ENCODE data around the gene PHF19.

Gene PHF19

GRCh38 chr9:120837921-120838320, 39.1 kb downstream of the PHF19 start:
- H3K4me3 ChIP-seq (ENCODE audit: low read length), result no peak overlapping the region
- H3K4me2 ChIP-seq (ENCODE audit: low read length), result no peak overlapping the region
- H4K20me1 ChIP-seq (ENCODE audit: control insufficient read depth, insufficient read depth, low read depth, low read length), result no peaks in the 10 kb centered on the region
- no peak for TF ChIP-seq CTCF (IDR thresholded peaks at IDR 0.05; ENCODE audit: low read depth, low read length, poor library complexity, severe bottlenecking)
- no peak for TF ChIP-seq EZH2phosphoT487 (IDR thresholded peaks at IDR 0.05; ENCODE audit: borderline replicate concordance, low read length)
- H3K9me2 ChIP-seq (replicated peaks; ENCODE audit: control insufficient read depth, low read length), result no peaks in the 10 kb centered on the region
- no peaks in the 10 kb centered on the region for H3K27me3 ChIP-seq (ENCODE audit: control insufficient read depth, low read length)
- peaks cover 40% of the 10 kb centered on the region for H3K36me3 ChIP-seq (ENCODE audit: control insufficient read depth, low read length)
- H3K27ac ChIP-seq (ENCODE audit: low read depth, low read length), result no peak overlapping the region
- H3K4me1 ChIP-seq (ENCODE audit: control insufficient read depth, low read length), result peaks cover 14% of the 10 kb centered on the region
- H3F3A ChIP-seq (ENCODE audit: control insufficient read depth, insufficient read depth), result no peaks in the 10 kb centered on the region
- H3K9me3 ChIP-seq (ENCODE audit: control insufficient read depth, insufficient read depth, low read length), result no peaks in the 10 kb centered on the region
- peaks cover 58% of the 10 kb centered on the region for H3K79me2 ChIP-seq (ENCODE audit: control insufficient read depth, low read length)

GRCh38 chr9:120833325-120833724, 43.7 kb downstream of the PHF19 start:
- TF ChIP-seq EZH2phosphoT487 (IDR thresholded peaks at IDR 0.05; ENCODE audit: borderline replicate concordance, low read length), result no peak
- no peak for TF ChIP-seq CTCF (IDR thresholded peaks at IDR 0.05; ENCODE audit: low read depth, low read length, poor library complexity, severe bottlenecking)
- Histone ChIP-seq H3K9me2 (replicated peaks; ENCODE audit: control insufficient read depth, low read length) (no peaks in the 10 kb centered on the region), H3K79me2 (ENCODE audit: control insufficient read depth, low read length) (peaks cover 24% of the 10 kb centered on the region), H3K4me2 (ENCODE audit: low read length) (no peak overlapping the region), H3K27me3 (ENCODE audit: control insufficient read depth, low read length) (no peaks in the 10 kb centered on the region), H3K9me3 (ENCODE audit: control insufficient read depth, insufficient read depth, low read length) (no peaks in the 10 kb centered on the region), H3K4me3 (ENCODE audit: low read length) (no peak overlapping the region), H3K36me3 (ENCODE audit: control insufficient read depth, low read length) (peaks cover 58% of the 10 kb centered on the region), H3K4me1 (ENCODE audit: control insufficient read depth, low read length) (no peaks in the 10 kb centered on the region), H3F3A (ENCODE audit: control insufficient read depth, insufficient read depth) (no peaks in the 10 kb centered on the region), H4K20me1 (ENCODE audit: control insufficient read depth, insufficient read depth, low read depth, low read length) (no peaks in the 10 kb centered on the region), H3K27ac (ENCODE audit: low read depth, low read length) (no peak overlapping the region)

DNA sequence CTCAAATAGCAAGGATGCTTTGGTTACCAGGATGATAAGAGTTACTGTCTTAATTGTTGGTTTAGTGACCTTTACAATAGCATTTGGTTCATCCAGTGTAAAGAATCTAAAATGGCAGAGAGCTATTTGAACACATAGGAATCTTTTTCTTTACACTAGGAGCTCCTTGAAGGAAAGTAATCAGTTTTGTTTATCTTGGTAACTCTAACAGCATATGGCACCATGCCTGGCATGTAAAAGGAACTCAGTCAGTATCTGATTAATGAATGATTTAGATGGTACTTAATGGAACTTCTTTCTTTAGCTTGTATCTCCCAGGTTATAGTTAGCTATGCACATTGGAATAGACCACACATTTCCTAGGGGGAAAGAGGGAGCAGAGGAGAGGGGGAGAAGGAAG, 44.2 kb downstream of the PHF19 start:
- no peaks in the 10 kb centered on the region for H4K20me1 ChIP-seq (ENCODE audit: control insufficient read depth, insufficient read depth, low read depth, low read length)
- peaks cover 19% of the 10 kb centered on the region for H3K79me2 ChIP-seq (ENCODE audit: control insufficient read depth, low read length)
- no peak overlapping the region for H3K4me3 ChIP-seq (ENCODE audit: low read length)
- TF ChIP-seq EZH2phosphoT487 (IDR thresholded peaks at IDR 0.05; ENCODE audit: borderline replicate concordance, low read length) (no peak), CTCF (IDR thresholded peaks at IDR 0.05; ENCODE audit: low read depth, low read length, poor library complexity, severe bottlenecking) (no peak)
- no peak overlapping the region for H3K4me2 ChIP-seq (ENCODE audit: low read length)
- H3K4me1 ChIP-seq (ENCODE audit: control insufficient read depth, low read length), result no peaks in the 10 kb centered on the region
- no peaks in the 10 kb centered on the region for H3K9me3 ChIP-seq (ENCODE audit: control insufficient read depth, insufficient read depth, low read length)
- peaks cover 53% of the 10 kb centered on the region for H3K36me3 ChIP-seq (ENCODE audit: control insufficient read depth, low read length)
- H3F3A ChIP-seq (ENCODE audit: control insufficient read depth, insufficient read depth), result no peaks in the 10 kb centered on the region
- H3K27ac ChIP-seq (ENCODE audit: low read depth, low read length), result no peak overlapping the region
- H3K27me3 ChIP-seq (ENCODE audit: control insufficient read depth, low read length), result no peaks in the 10 kb centered on the region
- no peaks in the 10 kb centered on the region for H3K9me2 ChIP-seq (replicated peaks; ENCODE audit: control insufficient read depth, low read length)

DNA sequence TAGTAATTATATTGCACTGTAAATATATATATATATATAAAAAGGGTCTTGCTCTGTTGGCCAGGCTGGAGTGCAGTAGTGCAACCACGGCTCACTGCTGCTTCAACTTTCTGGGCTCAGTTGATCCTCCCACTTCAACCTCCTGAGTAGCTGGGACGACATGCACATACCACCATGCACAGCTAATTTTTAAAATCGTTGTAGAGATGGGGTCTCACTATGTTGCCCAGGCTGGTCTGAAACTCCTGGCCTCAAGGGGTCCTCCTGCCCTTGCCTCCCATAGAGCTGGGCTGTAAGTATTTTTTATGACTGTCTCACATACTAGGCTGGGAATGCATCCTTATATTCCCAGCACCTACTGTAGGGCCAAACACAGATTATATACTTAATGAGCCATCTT, 46.1 kb downstream of the PHF19 start:
- no peaks in the 10 kb centered on the region for H3F3A ChIP-seq (ENCODE audit: control insufficient read depth, insufficient read depth)
- no peak for TF ChIP-seq CTCF (IDR thresholded peaks at IDR 0.05; ENCODE audit: low read depth, low read length, poor library complexity, severe bottlenecking)
- no peaks in the 10 kb centered on the region for H4K20me1 ChIP-seq (ENCODE audit: control insufficient read depth, insufficient read depth, low read depth, low read length)
- no peaks in the 10 kb centered on the region for H3K9me2 ChIP-seq (replicated peaks; ENCODE audit: control insufficient read depth, low read length)
- no peaks in the 10 kb centered on the region for H3K27me3 ChIP-seq (ENCODE audit: control insufficient read depth, low read length)
- no peak overlapping the region for H3K4me2 ChIP-seq (ENCODE audit: low read length)
- H3K9me3 ChIP-seq (ENCODE audit: control insufficient read depth, insufficient read depth, low read length), result no peaks in the 10 kb centered on the region
- H3K79me2 ChIP-seq (ENCODE audit: control insufficient read depth, low read length), result peaks cover 10% of the 10 kb centered on the region
- H3K36me3 ChIP-seq (ENCODE audit: control insufficient read depth, low read length), result peaks cover 64% of the 10 kb centered on the region
- no peak overlapping the region for H3K27ac ChIP-seq (ENCODE audit: low read depth, low read length)
- no peaks in the 10 kb centered on the region for H3K4me1 ChIP-seq (ENCODE audit: control insufficient read depth, low read length)
- no peak overlapping the region for H3K4me3 ChIP-seq (ENCODE audit: low read length)

Data from DOHH2 (cell line).